Activated B cell treated with CpG ODN at 0.5 μM for 24 hours (primary cell): ENCODE results near the gene GRID2. TPM values are rescaled to one million over a fixed set of nuclear protein-coding genes. Genes with fewer than 3 reads are reported as not detected.

ENCODE experiments used
- ATAC-seq: fragments of 200-7000 bp; cut with Tn5 transposase; one replicate; pipeline ENCODE4 v1.10.0; 2021; ENCODE audit warnings: low read depth, mild to moderate bottlenecking, moderate library complexity
- CTCF ChIA-PET: fragments of 350-600 bp; sonication (Branson Sonifier 250); formaldehyde crosslinking; loops from one replicate; lab custom pipeline; 2021; ENCODE audit warnings: antibody characterized with exemption; lab: Charles Lee
- POLR2A ChIA-PET: fragments of 350-600 bp; sonication (Branson Sonifier 250); formaldehyde crosslinking; loops from one replicate; lab custom pipeline; 2021; ENCODE audit warnings: antibody characterized with exemption; lab: Charles Lee
- DNase-seq: peaks from one replicate; pipeline ENCODE4 v3.0.0; 2022
- H3K27ac Mint-ChIP-seq: one replicate; pipeline ENCODE4 v1.8.0; 2020; ENCODE audit warnings: mixed read lengths
- H3K27me3 Mint-ChIP-seq: one replicate; pipeline ENCODE4 v1.8.0; 2021; ENCODE audit warnings: mixed read lengths
- H3K36me3 Mint-ChIP-seq: one replicate; pipeline ENCODE4 v1.8.0; 2021; ENCODE audit warnings: low read depth, mixed read lengths
- H3K4me1 Mint-ChIP-seq: one replicate; pipeline ENCODE4 v1.8.0; 2021; ENCODE audit warnings: mixed read lengths
- H3K4me3 Mint-ChIP-seq: one replicate; pipeline ENCODE4 v1.8.0; 2020; ENCODE audit warnings: mild to moderate bottlenecking, mixed read lengths
- H3K9me3 Mint-ChIP-seq: one replicate; pipeline ENCODE4 v1.8.0; 2020; ENCODE audit warnings: mixed read lengths
- CTCF ChIP-seq: fragments of 200-600 bp; IDR thresholded peaks from one replicate; pipeline ENCODE4 v1.8.0; 2022; ENCODE audit warnings: antibody characterized with exemption, mild to moderate bottlenecking
- intact Hi-C: fragments of 100-400 bp; cut with micrococcal nuclease; formaldehyde crosslinking; loops from one replicate; pipeline ENCODE4 v1.15.1; 2024
- total RNA-seq: library from RNA; stranded (reverse); gene quantifications from 2 replicates; pipeline ENCODE4 v1.2.3, GENCODE V29; 2022

GRID2 gene
- total RNA-seq, 1 donor from 2014 or later, result not detected

- ChIA-PET CTCF (no interaction called here), POLR2A (no interaction called here)
- H3K4me3 Mint-ChIP-seq, result no peak overlapping the region
- H3K4me1 Mint-ChIP-seq, result no peaks in the 10 kb centered on the region
- H3K27me3 Mint-ChIP-seq, result no peaks in the 10 kb centered on the region
- DNase-seq (no peak), ATAC-seq (no peak)
- no peaks in the 10 kb centered on the region for H3K9me3 Mint-ChIP-seq
- intact Hi-C loops, result no loop called here
- H3K27ac Mint-ChIP-seq, result no peak overlapping the region
- H3K36me3 Mint-ChIP-seq, result no peaks in the 10 kb centered on the region
- no peak for TF ChIP-seq CTCF
Observed at GRCh38 chr4:93002240-93002639, 698.5 kb downstream of the GRID2 start.

DNA sequence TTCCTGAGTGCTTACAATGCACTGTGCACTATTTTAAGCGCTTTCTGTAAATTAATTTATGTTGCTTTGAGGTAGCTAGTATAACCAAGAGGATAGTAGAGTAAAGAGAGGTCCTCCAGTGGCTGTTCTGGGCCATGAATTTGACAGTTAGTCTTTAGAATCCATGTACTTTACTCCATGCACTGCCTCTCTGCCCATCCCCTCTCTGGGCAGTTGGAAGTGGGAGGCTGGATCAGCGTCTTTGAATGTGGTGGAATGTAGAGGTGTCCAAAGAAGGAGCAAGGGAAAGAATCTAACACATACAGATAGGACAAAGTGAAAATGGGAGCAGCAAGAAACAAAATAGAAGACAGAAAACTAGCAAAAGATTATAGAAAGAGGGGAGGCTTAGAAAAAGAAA is 712.6 kb downstream of the GRID2 start:
- Mint-ChIP-seq H3K36me3 (no peaks in the 10 kb centered on the region), H3K9me3 (no peaks in the 10 kb centered on the region), H3K4me3 (no peak overlapping the region), H3K27me3 (no peaks in the 10 kb centered on the region), H3K4me1 (no peaks in the 10 kb centered on the region), H3K27ac (no peak overlapping the region)
- no peak for TF ChIP-seq CTCF
- no peak for ATAC-seq
- no peak for DNase-seq
- ChIA-PET CTCF (no interaction called here), POLR2A (no interaction called here)
- intact Hi-C loops, result no loop called here

GRCh38 chr4:93018243-93018642 is 714.5 kb downstream of the GRID2 start:
- ChIA-PET POLR2A (no interaction called here), CTCF (no interaction called here)
- TF ChIP-seq CTCF, result no peak
- no peak for ATAC-seq
- Mint-ChIP-seq H3K9me3 (no peaks in the 10 kb centered on the region), H3K4me3 (no peak overlapping the region), H3K27me3 (no peaks in the 10 kb centered on the region), H3K27ac (no peak overlapping the region), H3K36me3 (no peaks in the 10 kb centered on the region), H3K4me1 (no peaks in the 10 kb centered on the region)
- no peak for DNase-seq
- intact Hi-C loops, result no loop called here

DNA sequence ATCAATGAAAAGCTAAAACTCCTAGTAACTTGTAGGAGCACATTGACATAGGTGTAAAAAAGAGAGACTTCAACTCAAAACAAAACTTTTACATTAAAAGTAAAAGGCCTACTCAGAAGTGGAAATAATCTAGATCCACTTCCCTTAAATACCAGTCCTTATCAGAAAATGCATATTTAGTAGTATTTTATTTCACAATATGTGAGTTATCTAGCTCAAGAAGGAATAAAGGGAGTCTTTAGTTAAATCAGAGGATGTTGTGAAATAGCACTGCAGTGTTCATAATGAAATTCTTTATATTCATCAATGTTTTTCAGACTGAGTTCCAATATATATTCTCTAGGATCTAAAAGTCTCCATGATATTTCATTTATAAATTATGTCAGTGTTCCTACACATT is 715.0 kb downstream of the GRID2 start:
- TF ChIP-seq CTCF, result no peak
- H3K4me1 Mint-ChIP-seq, result no peaks in the 10 kb centered on the region
- H3K9me3 Mint-ChIP-seq, result no peaks in the 10 kb centered on the region
- H3K27me3 Mint-ChIP-seq, result no peaks in the 10 kb centered on the region
- ATAC-seq (no peak), DNase-seq (no peak)
- ChIA-PET POLR2A (no interaction called here), CTCF (no interaction called here)
- no peak overlapping the region for H3K4me3 Mint-ChIP-seq
- H3K27ac Mint-ChIP-seq, result no peak overlapping the region
- no peaks in the 10 kb centered on the region for H3K36me3 Mint-ChIP-seq
- intact Hi-C loops, result no loop called here

DNA sequence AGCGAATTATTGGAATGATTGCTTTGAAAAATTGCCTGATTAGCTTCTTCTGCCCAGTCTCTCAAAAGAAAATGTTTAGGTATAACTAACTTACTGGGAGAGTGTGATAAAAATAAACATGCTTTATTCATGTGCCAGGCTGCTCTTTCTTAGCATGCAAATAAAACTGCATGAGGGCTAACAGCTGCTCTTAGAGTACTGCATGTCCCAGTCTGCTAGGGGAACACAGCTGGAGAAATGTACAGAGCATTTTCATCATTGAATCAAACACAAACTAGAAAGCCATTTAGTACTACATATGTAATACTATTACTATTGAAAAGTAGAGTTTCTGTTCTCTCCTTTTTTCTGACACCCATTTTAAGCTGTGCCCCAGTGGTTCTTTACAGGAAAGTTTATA is 726.0 kb downstream of the GRID2 start:
- ChIA-PET POLR2A (no interaction called here), CTCF (no interaction called here)
- peaks cover 8% of the 10 kb centered on the region for H3K9me3 Mint-ChIP-seq
- no peak overlapping the region for H3K4me3 Mint-ChIP-seq
- H3K27me3 Mint-ChIP-seq, result no peaks in the 10 kb centered on the region
- no peak overlapping the region for H3K27ac Mint-ChIP-seq
- no peaks in the 10 kb centered on the region for H3K36me3 Mint-ChIP-seq
- no peak for TF ChIP-seq CTCF
- DNase-seq, result no peak
- intact Hi-C loops, result no loop called here
- ATAC-seq, result no peak
- peaks cover 2% of the 10 kb centered on the region for H3K4me1 Mint-ChIP-seq
